HepG2 (cell line): Measurements from ENCODE around the gene NKIRAS1. TPM values are rescaled to one million over a fixed set of nuclear protein-coding genes. Genes with fewer than 3 reads are reported as not detected.

Source experiments
- ARID3A ChIP-seq: IDR thresholded peaks from 2 replicates; pipeline ENCODE4 v1.6.1; 2012; ENCODE audit warnings: low read depth, low read length, improper control_type of control experiment
- BORCS8-MEF2B ChIP-seq: sonication (generic); formaldehyde crosslinking; IDR thresholded peaks from 2 replicates; pipeline ENCODE4 v1.8.0; 2022; ENCODE audit warnings: mild to moderate bottlenecking, missing genetic modification reagents
- EP300 ChIP-seq, 3 experiments: sonication (generic) in 1 of 3; formaldehyde crosslinking in 1 of 3; IDR thresholded peaks; 2 replicates each; pipeline versions ENCODE4 v1.5.1 to v1.6.1; 2011 to 2020; ENCODE audit warnings: low read depth in 2 of 3, low read length in 2 of 3, borderline replicate concordance in 1 of 3, improper control_type of control experiment in 1 of 3, mild to moderate bottlenecking in 1 of 3, missing genetic modification reagents in 1 of 3, moderate library complexity in 1 of 3
- FIP1L1 ChIP-seq: fragments of 200-400 bp; formaldehyde crosslinking; IDR thresholded peaks from 2 replicates; pipeline ENCODE4 v1.6.1; 2018; ENCODE audit warnings: low read depth, mild to moderate bottlenecking, low read length, moderate library complexity, borderline replicate concordance; ENCODE audit not compliant: insufficient read depth
- FOXJ3 ChIP-seq: sonication (generic); formaldehyde crosslinking; IDR thresholded peaks from 2 replicates; pipeline ENCODE4 v1.4.0; 2020; ENCODE audit warnings: missing genetic modification reagents, mild to moderate bottlenecking, borderline replicate concordance
- MAF1 ChIP-seq: sonication (generic); formaldehyde crosslinking; IDR thresholded peaks from 2 replicates; pipeline ENCODE4 v1.5.0; 2020; ENCODE audit warnings: missing genetic modification reagents, borderline replicate concordance
- NCOA2 ChIP-seq: sonication (generic); formaldehyde crosslinking; IDR thresholded peaks from 2 replicates; pipeline ENCODE4 v1.8.0; 2022; ENCODE audit warnings: inconsistent platforms
- NFIC ChIP-seq: IDR thresholded peaks from 2 replicates; pipeline ENCODE4 v1.6.1; 2012; ENCODE audit warnings: mild to moderate bottlenecking, low read length, inconsistent platforms
- NR2F6 ChIP-seq, 2 experiments: IDR thresholded peaks; 2 replicates each; pipeline ENCODE4 v1.6.1; 2016; ENCODE audit warnings: antibody characterized with exemption in 1 of 2, mild to moderate bottlenecking in 1 of 2
- RAD21 ChIP-seq: fragments of 450-650 bp; formaldehyde crosslinking; IDR thresholded peaks from 2 replicates; pipeline ENCODE4 v1.5.0; 2020; ENCODE audit warnings: mild to moderate bottlenecking
- RARA ChIP-seq: IDR thresholded peaks from 2 replicates; pipeline ENCODE4 v1.6.1; 2016; ENCODE audit warnings: missing genetic modification reagents, missing compliant biosample characterization
- RCOR2 ChIP-seq: IDR thresholded peaks from 2 replicates; pipeline ENCODE4 v1.6.1; 2016; ENCODE audit warnings: missing biosample characterization, missing genetic modification reagents
- SNAPC4 ChIP-seq: sonication (generic); formaldehyde crosslinking; IDR thresholded peaks from 2 replicates; pipeline ENCODE4 v1.4.0; 2020; ENCODE audit warnings: mild to moderate bottlenecking, missing genetic modification reagents
- TEAD3 ChIP-seq: optimal IDR thresholded peaks from 2 replicates; pipeline ENCODE3; 2016; ENCODE audit warnings: borderline replicate concordance
- ZNF790 ChIP-seq: sonication (generic); formaldehyde crosslinking; IDR thresholded peaks from 2 replicates; pipeline ENCODE4 v1.8.0; 2022; ENCODE audit warnings: missing genetic modification reagents, mild to moderate bottlenecking, borderline replicate concordance
- polyA plus RNA-seq, 8 experiments: library from polyadenylated mRNA; depleted of rRNA in 3 of 8; stranded (reverse) in 7 of 8; unstranded in 1 of 8; fragments of >200 nt; fragmentation: Illumina TruSeq in 4 of 8; extraction: Trizol in 4 of 8; gene quantifications; 2 replicates each; pipeline versions ENCODE4 v1.2.1 to v1.2.3, GENCODE V29; 2011 to 2016; ENCODE audit warnings: low read depth in 4 of 8, missing spikeins in 1 of 8, mixed read lengths in 1 of 8; ENCODE audit not compliant: insufficient read depth in 1 of 8
- total RNA-seq, 5 experiments: library from RNA; depleted of rRNA; stranded (reverse); fragments of >200 nt; fragmentation: Illumina TruSeq; extraction: Trizol; gene quantifications; 2 replicates each; pipeline ENCODE4 v1.2.3, GENCODE V29; 2016; ENCODE audit warnings: low read depth in 1 of 5
- TF ChIP-seq, protein P1 (sequence below): IDR thresholded peaks from 2 replicates; pipeline ENCODE4 v1.6.1; 2018; ENCODE audit warnings: missing genetic modification reagents
- TF ChIP-seq, protein P2 (sequence below): sonication (generic); formaldehyde crosslinking; IDR thresholded peaks from 2 replicates; pipeline ENCODE4 v1.4.0; 2020; ENCODE audit warnings: missing genetic modification reagents, borderline replicate concordance

Gene NKIRAS1
- total and polyA plus RNA-seq, 2 of the 13 experiments (the other 11 are each of a cell fraction or from before 2014, with no cell fraction given): 4.3 to 8.0 TPM

DNA sequence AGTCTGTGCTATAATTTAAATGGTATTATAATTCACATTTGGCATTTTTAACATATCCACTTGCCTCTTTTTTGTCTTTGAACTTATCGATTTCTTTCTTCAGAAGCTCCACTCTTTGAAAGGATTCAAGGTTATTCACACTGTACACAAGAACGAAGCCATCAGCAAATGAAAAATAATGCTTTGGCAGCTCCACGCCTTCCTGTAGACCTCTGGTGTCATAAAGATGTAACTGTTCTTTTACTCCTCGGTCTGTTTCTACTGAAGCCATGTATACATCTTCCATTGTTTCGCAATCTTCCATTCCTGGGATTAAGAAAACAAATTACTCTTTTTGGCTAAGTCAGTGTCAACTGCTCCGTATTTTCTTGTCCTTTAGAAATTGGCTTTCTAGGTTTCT, 16.0 kb downstream of the NKIRAS1 start (continued):
- TF ChIP-seq RAD21 (CRISPR knock-in tag) (0 out of 2 replicates have a peak, but pooled peaks have one; percentile 17), NFIC (0 out of 2 replicates have a peak, but pooled peaks have one; percentile 49), RARA (0 out of 2 replicates have a peak, but pooled peaks have one; percentile 20), BORCS8-MEF2B (CRISPR knock-in tag) (no peak), RCOR2 (CRISPR knock-in tag) (0 out of 2 replicates have a peak, but pooled peaks have one; percentile 18), NR2F6 (IDR thresholded peaks at IDR 0.05) (no peak; the same call in 1 of the 2 replicates), NR2F6 (CRISPR knock-in tag; IDR thresholded peaks at IDR 0.05) (no peak), FIP1L1 (no peak), MAF1 (CRISPR knock-in tag) (no peak), NCOA2 (CRISPR knock-in tag) (peak; percentile 42; the same call in 1 of the 2 replicates), SNAPC4 (no peak), EP300 (IDR thresholded peaks at IDR 0.05; ENCODE audit: low read depth in 2 of 2, low read length in 2 of 2) (no peak; a peak in 1 of 4 replicates), EP300 (CRISPR knock-in tag; IDR thresholded peaks at IDR 0.05; ENCODE audit: borderline replicate concordance) (no peak), ZNF790 (CRISPR knock-in tag) (no peak), ARID3A (peak; percentile 36; the same call in 1 of the 2 replicates), FOXJ3 (CRISPR knock-in tag) (0 out of 2 replicates have a peak, but pooled peaks have one; percentile 23), TEAD3 (CRISPR knock-in tag) (peak; percentile 45)
- TF ChIP-seq, protein P1, sequence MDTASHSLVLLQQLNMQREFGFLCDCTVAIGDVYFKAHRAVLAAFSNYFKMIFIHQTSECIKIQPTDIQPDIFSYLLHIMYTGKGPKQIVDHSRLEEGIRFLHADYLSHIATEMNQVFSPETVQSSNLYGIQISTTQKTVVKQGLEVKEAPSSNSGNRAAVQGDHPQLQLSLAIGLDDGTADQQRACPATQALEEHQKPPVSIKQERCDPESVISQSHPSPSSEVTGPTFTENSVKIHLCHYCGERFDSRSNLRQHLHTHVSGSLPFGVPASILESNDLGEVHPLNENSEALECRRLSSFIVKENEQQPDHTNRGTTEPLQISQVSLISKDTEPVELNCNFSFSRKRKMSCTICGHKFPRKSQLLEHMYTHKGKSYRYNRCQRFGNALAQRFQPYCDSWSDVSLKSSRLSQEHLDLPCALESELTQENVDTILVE (CRISPR knock-in tag): 0 out of 2 replicates have a peak, but pooled peaks have one; percentile 38
- TF ChIP-seq, protein P2, sequence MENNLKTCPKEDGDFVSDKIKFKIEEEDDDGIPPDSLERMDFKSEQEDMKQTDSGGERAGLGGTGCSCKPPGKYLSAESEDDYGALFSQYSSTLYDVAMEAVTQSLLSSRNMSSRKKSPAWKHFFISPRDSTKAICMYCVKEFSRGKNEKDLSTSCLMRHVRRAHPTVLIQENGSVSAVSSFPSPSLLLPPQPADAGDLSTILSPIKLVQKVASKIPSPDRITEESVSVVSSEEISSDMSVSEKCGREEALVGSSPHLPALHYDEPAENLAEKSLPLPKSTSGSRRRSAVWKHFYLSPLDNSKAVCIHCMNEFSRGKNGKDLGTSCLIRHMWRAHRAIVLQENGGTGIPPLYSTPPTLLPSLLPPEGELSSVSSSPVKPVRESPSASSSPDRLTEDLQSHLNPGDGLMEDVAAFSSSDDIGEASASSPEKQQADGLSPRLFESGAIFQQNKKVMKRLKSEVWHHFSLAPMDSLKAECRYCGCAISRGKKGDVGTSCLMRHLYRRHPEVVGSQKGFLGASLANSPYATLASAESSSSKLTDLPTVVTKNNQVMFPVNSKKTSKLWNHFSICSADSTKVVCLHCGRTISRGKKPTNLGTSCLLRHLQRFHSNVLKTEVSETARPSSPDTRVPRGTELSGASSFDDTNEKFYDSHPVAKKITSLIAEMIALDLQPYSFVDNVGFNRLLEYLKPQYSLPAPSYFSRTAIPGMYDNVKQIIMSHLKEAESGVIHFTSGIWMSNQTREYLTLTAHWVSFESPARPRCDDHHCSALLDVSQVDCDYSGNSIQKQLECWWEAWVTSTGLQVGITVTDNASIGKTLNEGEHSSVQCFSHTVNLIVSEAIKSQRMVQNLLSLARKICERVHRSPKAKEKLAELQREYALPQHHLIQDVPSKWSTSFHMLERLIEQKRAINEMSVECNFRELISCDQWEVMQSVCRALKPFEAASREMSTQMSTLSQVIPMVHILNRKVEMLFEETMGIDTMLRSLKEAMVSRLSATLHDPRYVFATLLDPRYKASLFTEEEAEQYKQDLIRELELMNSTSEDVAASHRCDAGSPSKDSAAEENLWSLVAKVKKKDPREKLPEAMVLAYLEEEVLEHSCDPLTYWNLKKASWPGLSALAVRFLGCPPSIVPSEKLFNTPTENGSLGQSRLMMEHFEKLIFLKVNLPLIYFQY: no peak
